ENCODE results near the gene CIAO2B. TPM values are rescaled to one million over a fixed set of nuclear protein-coding genes. Genes with fewer than 3 reads are reported as not detected.

CIAO2B gene
- total RNA-seq, 1 experiment from 2014 or later = 59.7 TPM

GRCh38 chr16:66906916-66907836 is 27.0 kb downstream of the CIAO2B start (continued):
- TF ChIP-seq GABPB1 (CRISPR knock-in tag; IDR thresholded peaks at IDR 0.05) (no peak), ZNF281 (CRISPR knock-in tag; IDR thresholded peaks at IDR 0.05) (no peak), KAT7 (CRISPR knock-in tag; IDR thresholded peaks at IDR 0.05; ENCODE audit: borderline replicate concordance) (no peak), ZNF396 (CRISPR knock-in tag; IDR thresholded peaks at IDR 0.05; ENCODE audit: borderline replicate concordance) (no peak), TEAD4 (CRISPR knock-in tag; IDR thresholded peaks at IDR 0.05) (no peak), ZNF219 (CRISPR knock-in tag; IDR thresholded peaks at IDR 0.05; ENCODE audit: borderline replicate concordance) (no peak), PRRX2 (CRISPR knock-in tag; IDR thresholded peaks at IDR 0.05) (no peak), ARID4B (CRISPR knock-in tag; IDR thresholded peaks at IDR 0.05; ENCODE audit: borderline replicate concordance) (no peak)
- TF ChIP-seq, protein P1, sequence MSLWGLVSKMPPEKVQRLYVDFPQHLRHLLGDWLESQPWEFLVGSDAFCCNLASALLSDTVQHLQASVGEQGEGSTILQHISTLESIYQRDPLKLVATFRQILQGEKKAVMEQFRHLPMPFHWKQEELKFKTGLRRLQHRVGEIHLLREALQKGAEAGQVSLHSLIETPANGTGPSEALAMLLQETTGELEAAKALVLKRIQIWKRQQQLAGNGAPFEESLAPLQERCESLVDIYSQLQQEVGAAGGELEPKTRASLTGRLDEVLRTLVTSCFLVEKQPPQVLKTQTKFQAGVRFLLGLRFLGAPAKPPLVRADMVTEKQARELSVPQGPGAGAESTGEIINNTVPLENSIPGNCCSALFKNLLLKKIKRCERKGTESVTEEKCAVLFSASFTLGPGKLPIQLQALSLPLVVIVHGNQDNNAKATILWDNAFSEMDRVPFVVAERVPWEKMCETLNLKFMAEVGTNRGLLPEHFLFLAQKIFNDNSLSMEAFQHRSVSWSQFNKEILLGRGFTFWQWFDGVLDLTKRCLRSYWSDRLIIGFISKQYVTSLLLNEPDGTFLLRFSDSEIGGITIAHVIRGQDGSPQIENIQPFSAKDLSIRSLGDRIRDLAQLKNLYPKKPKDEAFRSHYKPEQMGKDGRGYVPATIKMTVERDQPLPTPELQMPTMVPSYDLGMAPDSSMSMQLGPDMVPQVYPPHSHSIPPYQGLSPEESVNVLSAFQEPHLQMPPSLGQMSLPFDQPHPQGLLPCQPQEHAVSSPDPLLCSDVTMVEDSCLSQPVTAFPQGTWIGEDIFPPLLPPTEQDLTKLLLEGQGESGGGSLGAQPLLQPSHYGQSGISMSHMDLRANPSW (CRISPR knock-in tag; conservative IDR thresholded peaks at IDR 0.05; ENCODE audit: low read depth) = no peak
- TF ChIP-seq, protein P2, sequence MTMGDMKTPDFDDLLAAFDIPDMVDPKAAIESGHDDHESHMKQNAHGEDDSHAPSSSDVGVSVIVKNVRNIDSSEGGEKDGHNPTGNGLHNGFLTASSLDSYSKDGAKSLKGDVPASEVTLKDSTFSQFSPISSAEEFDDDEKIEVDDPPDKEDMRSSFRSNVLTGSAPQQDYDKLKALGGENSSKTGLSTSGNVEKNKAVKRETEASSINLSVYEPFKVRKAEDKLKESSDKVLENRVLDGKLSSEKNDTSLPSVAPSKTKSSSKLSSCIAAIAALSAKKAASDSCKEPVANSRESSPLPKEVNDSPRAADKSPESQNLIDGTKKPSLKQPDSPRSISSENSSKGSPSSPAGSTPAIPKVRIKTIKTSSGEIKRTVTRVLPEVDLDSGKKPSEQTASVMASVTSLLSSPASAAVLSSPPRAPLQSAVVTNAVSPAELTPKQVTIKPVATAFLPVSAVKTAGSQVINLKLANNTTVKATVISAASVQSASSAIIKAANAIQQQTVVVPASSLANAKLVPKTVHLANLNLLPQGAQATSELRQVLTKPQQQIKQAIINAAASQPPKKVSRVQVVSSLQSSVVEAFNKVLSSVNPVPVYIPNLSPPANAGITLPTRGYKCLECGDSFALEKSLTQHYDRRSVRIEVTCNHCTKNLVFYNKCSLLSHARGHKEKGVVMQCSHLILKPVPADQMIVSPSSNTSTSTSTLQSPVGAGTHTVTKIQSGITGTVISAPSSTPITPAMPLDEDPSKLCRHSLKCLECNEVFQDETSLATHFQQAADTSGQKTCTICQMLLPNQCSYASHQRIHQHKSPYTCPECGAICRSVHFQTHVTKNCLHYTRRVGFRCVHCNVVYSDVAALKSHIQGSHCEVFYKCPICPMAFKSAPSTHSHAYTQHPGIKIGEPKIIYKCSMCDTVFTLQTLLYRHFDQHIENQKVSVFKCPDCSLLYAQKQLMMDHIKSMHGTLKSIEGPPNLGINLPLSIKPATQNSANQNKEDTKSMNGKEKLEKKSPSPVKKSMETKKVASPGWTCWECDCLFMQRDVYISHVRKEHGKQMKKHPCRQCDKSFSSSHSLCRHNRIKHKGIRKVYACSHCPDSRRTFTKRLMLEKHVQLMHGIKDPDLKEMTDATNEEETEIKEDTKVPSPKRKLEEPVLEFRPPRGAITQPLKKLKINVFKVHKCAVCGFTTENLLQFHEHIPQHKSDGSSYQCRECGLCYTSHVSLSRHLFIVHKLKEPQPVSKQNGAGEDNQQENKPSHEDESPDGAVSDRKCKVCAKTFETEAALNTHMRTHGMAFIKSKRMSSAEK (CRISPR knock-in tag; IDR thresholded peaks at IDR 0.05; ENCODE audit: borderline replicate concordance) = no peak
